Omental fat pad (tissue), 4 donors: ENCODE data around the gene TRIM44. TPM values are rescaled to one million over a fixed set of nuclear protein-coding genes. Genes with fewer than 3 reads are reported as not detected.

ENCODE experiments used
- ATAC-seq: fragments of 150-250 bp; one replicate; pipeline ENCODE4 v1.9.1; 2016; ENCODE audit warnings: mild to moderate bottlenecking, moderate library complexity; ENCODE audit not compliant: low FRiP score
- DNase-seq: peaks from one replicate; pipeline ENCODE4 v3.0.0-alpha.2; 2019; ENCODE audit warnings: low spot score
- CTCF ChIP-seq, 3 donors: fragments of 450-650 bp; IDR thresholded peaks; one replicate each; pipeline ENCODE4 v1.5.1; 2016 to 2017; ENCODE audit warnings: antibody characterized with exemption in 3 of 3, mild to moderate bottlenecking in 3 of 3, moderate library complexity in 2 of 3
- total RNA-seq, 4 donors: library from RNA; depleted of rRNA; stranded (reverse); fragments of >200 nt; gene quantifications; one replicate each; pipeline ENCODE4 v1.1.0, GENCODE V29; 2016

TRIM44 gene
- total RNA-seq, 4 donors from 2014 or later: 47.3 to 64.0 (median 52.1) TPM

- DNase-seq: no peak
- peak; percentile 45 for ATAC-seq
- no peak for TF ChIP-seq CTCF (IDR thresholded peaks at IDR 0.05)
Observed at GRCh38 chr11:35618497-35619115, 44.0 kb upstream of the TRIM44 start.

GRCh38 chr11:35619116-35619854, 43.3 kb upstream of the TRIM44 start:
- no peak for DNase-seq
- TF ChIP-seq CTCF (IDR thresholded peaks at IDR 0.05): no peak
- ATAC-seq: peak; percentile 29

- DNase-seq: no peak
- ATAC-seq: no peak
- no peak for TF ChIP-seq CTCF (IDR thresholded peaks at IDR 0.05)
Observed at GRCh38 chr11:35619855-35620640, 42.5 kb upstream of the TRIM44 start.

GRCh38 chr11:35620795-35621194, 41.8 kb upstream of the TRIM44 start:
- ATAC-seq (no peak), DNase-seq (no peak)
- TF ChIP-seq CTCF (IDR thresholded peaks at IDR 0.05): no peak

- DNase-seq: no peak
- no peak for TF ChIP-seq CTCF (IDR thresholded peaks at IDR 0.05)
Observed at GRCh38 chr11:35621620-35622019, 41.0 kb upstream of the TRIM44 start.

GRCh38 chr11:35622070-35622469, 40.5 kb upstream of the TRIM44 start:
- ATAC-seq: no peak
- DNase-seq: no peak
- no peak for TF ChIP-seq CTCF (IDR thresholded peaks at IDR 0.05)

More at GRCh38 chr11:35621620-35622019, 41.0 kb upstream of the TRIM44 start:
- ATAC-seq: no peak
